GM18873 (cell line): Measurements from ENCODE around the gene RPS14.
A peak's percentile ranks its signal among the peaks of the same experiment; 100 is the strongest.

Source experiments
- ATAC-seq: cut with Tn5 transposase; IDR thresholded peaks from one replicate; pipeline ENCODE4 v1.9.1; 2021; ENCODE audit warnings: mild to moderate bottlenecking, moderate library complexity, moderate number of reproducible peaks; ENCODE audit not compliant: unreplicated experiment, low FRiP score

RPS14 gene

GRCh38 chr5:150402229-150402773 lies 47.2 kb downstream of the RPS14 start:
- ATAC-seq, result no peak

- ATAC-seq, result no peak
These were observed 47.9 kb downstream of the RPS14 start for GRCh38 chr5:150401376-150402228.

DNA sequence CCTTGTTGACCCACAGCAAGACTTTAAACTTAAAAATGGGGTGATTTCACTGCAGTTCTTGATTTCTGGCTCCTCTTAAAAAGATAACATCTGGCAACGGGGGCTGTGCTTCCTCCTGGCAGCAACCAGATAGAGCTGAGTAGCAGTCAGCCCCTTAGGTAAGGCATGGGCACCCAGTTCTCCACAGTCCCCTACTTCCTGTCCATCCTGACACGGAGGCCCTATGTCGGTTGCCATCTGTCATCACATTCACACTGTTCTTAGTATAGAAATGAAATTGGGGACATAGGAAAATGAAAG lies 48.5 kb downstream of the RPS14 start:
- no peak for ATAC-seq

- ATAC-seq, result no peak
These were observed 49.0 kb downstream of the RPS14 start for GRCh38 chr5:150400316-150401075.

GRCh38 chr5:150399524-150400211 lies 49.9 kb downstream of the RPS14 start:
- ATAC-seq, result no peak

DNA sequence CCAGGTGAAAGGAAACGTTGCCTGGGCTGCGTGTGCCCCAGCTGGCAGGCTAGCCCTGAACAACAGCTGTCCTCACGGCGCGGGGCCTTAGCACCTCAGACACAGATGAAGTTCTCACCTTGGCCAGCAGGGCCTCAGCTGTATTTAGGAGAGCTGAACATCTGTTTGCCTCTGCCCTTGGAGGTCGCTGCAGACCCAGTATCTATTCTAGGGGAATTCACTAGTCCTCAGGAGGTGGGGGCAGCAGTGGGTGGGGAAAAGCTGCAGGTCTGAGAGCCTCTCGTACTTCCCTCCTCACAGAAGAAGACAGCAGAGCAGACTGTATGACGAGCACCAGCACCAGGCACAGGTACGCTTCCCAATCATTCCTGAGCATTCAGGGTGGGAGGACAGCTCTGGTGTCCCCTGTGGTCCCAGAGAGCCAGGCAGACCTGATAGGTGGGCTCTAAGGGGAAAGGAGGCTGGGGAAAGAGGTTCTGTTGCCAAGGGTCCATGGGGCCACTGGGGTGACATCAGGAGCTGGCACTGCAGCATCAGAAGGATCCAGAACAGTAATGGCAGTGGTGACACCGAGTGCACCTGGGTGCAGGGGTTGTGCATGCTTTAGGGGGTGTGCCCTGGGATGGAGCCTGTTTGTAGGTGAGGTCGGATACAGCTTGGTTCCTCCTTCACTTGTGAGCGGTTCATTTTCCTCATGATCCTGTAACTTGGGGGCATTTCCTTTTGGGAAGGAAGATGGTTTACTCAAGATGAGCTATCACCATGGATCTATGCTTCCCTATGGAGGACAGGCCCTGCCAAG lies 50.6 kb downstream of the RPS14 start:
- ATAC-seq, result peak; percentile 41

DNA sequence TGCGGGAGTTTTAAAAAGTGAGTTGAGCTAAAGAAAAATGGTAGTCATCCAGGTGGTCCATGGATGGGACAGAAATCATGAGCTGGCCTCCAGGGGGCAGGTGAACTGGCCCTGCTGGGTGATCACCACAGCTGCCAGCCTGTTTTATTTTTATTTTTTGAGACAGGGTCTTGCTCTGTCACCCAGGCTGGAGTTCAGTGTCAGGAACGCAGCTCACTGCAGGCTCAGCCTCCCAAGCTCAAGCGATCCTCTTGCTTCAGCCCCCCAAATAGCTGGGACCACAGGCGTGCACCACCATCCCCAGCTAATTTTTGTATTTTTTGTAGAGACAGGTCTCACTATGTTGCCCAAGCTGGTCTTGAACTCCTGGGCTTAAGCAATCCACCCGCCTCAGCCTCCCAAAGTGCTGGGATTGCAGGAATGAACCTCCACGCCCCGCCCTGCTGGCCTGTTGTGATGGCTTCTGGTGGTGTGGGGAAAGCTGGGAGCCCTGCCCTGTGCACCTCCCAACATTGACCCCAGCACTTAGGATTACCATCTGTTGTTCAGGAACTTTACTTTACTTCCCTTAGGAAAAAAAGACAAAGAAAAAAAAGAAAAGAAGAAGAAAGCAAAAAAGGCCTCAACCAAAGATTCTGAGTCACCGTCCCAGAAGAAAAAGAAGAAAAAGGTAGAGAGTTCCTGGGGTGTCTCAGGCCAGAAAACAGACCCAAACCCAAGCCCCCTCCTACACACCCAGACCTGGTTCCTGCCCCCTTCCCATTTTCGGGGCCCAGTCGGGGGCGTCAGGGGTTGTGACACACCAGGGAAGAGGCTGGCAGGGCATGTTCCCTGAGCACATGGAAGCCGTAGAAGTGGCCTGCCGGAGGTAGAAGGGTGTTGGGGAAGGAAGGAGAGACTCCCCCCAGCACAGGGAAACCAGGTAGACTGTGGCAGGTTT lies 51.5 kb downstream of the RPS14 start:
- ATAC-seq, result no peak

- ATAC-seq, result no peak
These were observed 52.3 kb downstream of the RPS14 start for GRCh38 chr5:150397146-150397781.

- ATAC-seq, result no peak
These were observed 53.3 kb downstream of the RPS14 start for GRCh38 chr5:150396267-150396666.

DNA sequence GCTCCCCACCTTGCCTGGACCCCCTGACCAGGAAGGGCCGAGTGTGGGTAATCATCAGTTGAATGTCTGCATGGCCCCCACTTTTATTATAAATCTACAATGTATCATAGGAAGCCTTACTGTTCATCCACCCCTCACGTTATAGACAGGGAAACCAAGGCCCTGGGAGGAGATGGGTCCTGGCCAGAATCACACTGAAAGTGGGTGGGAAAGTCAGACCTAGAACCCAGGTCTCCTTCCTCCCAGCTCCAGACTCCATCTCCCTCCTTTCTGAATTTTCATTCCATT lies 53.9 kb downstream of the RPS14 start:
- no peak for ATAC-seq

GRCh38 chr5:150394912-150395687 lies 54.4 kb downstream of the RPS14 start:
- no peak for ATAC-seq

DNA sequence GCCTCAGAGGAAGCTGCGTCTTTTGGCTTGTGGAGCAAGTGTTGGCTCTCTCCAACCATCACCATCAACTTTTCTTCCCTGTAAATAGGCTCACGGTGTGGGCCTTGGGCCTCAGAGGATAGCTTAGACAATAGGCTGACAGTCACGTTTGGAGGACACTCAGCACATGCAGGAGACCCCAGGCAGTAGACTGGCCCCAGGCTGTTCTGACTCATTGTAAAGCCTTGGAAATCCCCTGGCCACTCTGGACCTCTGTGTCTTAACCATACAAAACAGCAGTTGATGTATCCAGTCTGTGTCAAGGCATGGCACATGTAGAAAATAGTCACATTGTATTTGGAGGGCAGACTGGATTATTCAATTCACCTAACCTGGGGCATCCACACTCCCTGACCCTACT lies 55.4 kb downstream of the RPS14 start:
- peak; percentile 55 for ATAC-seq

GRCh38 chr5:150393096-150393645 lies 56.4 kb downstream of the RPS14 start:
- no peak for ATAC-seq

- ATAC-seq, result no peak
These were observed 56.9 kb downstream of the RPS14 start for GRCh38 chr5:150392680-150393079.
